ENCODE data around the gene DMAC2.

- TF ChIP-seq, protein P1, sequence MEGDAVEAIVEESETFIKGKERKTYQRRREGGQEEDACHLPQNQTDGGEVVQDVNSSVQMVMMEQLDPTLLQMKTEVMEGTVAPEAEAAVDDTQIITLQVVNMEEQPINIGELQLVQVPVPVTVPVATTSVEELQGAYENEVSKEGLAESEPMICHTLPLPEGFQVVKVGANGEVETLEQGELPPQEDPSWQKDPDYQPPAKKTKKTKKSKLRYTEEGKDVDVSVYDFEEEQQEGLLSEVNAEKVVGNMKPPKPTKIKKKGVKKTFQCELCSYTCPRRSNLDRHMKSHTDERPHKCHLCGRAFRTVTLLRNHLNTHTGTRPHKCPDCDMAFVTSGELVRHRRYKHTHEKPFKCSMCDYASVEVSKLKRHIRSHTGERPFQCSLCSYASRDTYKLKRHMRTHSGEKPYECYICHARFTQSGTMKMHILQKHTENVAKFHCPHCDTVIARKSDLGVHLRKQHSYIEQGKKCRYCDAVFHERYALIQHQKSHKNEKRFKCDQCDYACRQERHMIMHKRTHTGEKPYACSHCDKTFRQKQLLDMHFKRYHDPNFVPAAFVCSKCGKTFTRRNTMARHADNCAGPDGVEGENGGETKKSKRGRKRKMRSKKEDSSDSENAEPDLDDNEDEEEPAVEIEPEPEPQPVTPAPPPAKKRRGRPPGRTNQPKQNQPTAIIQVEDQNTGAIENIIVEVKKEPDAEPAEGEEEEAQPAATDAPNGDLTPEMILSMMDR (conservative IDR thresholded peaks at IDR 0.05; ENCODE audit: low read length): no peak
- no peak for TF ChIP-seq EZH2phosphoT487 (IDR thresholded peaks at IDR 0.05; ENCODE audit: borderline replicate concordance)
These were observed 23.5 kb downstream of the DMAC2 start for GRCh38 chr19:41416194-41416674.

Data from Loucy (cell line).